CD4-positive, alpha-beta T cell (primary cell): ENCODE results near the gene GALNT10. TPM values are rescaled to one million over a fixed set of nuclear protein-coding genes. Genes with fewer than 3 reads are reported as not detected.

ENCODE experiments used
- ATAC-seq: fragments of 200-7000 bp; cut with Tn5 transposase; one replicate; pipeline ENCODE4 v1.10.0; 2022; ENCODE audit warnings: mild to moderate bottlenecking; ENCODE audit not compliant: poor library complexity
- CTCF ChIA-PET: fragments of 350-600 bp; sonication (Branson Sonifier 250); formaldehyde crosslinking; loops from one replicate; lab custom pipeline; 2021; ENCODE audit warnings: antibody characterized with exemption, inconsistent platforms; lab: Charles Lee
- POLR2A ChIA-PET: fragments of 350-600 bp; sonication (Branson Sonifier 250); formaldehyde crosslinking; loops from one replicate; lab custom pipeline; 2021; ENCODE audit warnings: antibody characterized with exemption, inconsistent platforms; lab: Charles Lee
- DNase-seq, 14 experiments: peaks; one replicate each; pipeline ENCODE4 v3.0.0-alpha.2; 2013 to 2020; ENCODE audit warnings: mixed read lengths in 2 of 14
- H3K27ac ChIP-seq, 2 donors: one replicate each; pipeline versions ENCODE4 v1.5.1 to v1.7.0; 2013; ENCODE audit warnings: low read length in 2 of 2, low read depth in 1 of 2, mild to moderate bottlenecking in 1 of 2
- H3K27me3 ChIP-seq, 2 experiments: 1 replicate in 1 of 2; 2 replicates in 1 of 2; pipeline versions ENCODE4 v1.6.1 to v1.7.0; 2013; ENCODE audit warnings: low read length in 2 of 2, control low read depth in 1 of 2, mild to moderate bottlenecking in 1 of 2, moderate library complexity in 1 of 2; ENCODE audit not compliant: insufficient read depth in 2 of 2, control insufficient read depth in 1 of 2
- H3K36me3 ChIP-seq: one replicate; pipeline ENCODE4 v1.6.1; 2013; ENCODE audit warnings: low read length, control low read depth; ENCODE audit not compliant: insufficient read depth
- H3K4me1 ChIP-seq: one replicate; pipeline ENCODE4 v1.6.1; 2013; ENCODE audit warnings: low read length, control low read depth; ENCODE audit not compliant: insufficient read depth
- H3K4me3 ChIP-seq: one replicate; pipeline ENCODE4 v1.5.1; 2013; ENCODE audit warnings: mild to moderate bottlenecking, low read length, moderate library complexity
- H3K9me3 ChIP-seq, 2 experiments: 1 replicate in 1 of 2; 2 replicates in 1 of 2; pipeline versions ENCODE4 v1.6.1 to v1.7.0; 2013; ENCODE audit warnings: low read length in 2 of 2, mild to moderate bottlenecking in 2 of 2, control low read depth in 1 of 2, moderate library complexity in 1 of 2; ENCODE audit not compliant: control insufficient read depth in 1 of 2, insufficient read depth in 1 of 2
- H3K27ac Mint-ChIP-seq: one replicate; pipeline ENCODE4 v1.8.0; 2020; ENCODE audit warnings: mixed read lengths
- H3K27me3 Mint-ChIP-seq: one replicate; pipeline ENCODE4 v1.8.0; 2021; ENCODE audit warnings: mixed read lengths
- H3K36me3 Mint-ChIP-seq: one replicate; pipeline ENCODE4 v1.8.0; 2021; ENCODE audit warnings: low read depth, mixed read lengths
- H3K4me1 Mint-ChIP-seq: one replicate; pipeline ENCODE4 v1.8.0; 2021; ENCODE audit warnings: low read depth, mixed read lengths
- H3K4me3 Mint-ChIP-seq: one replicate; pipeline ENCODE4 v1.8.0; 2020; ENCODE audit warnings: mild to moderate bottlenecking, mixed read lengths
- H3K9me3 Mint-ChIP-seq: one replicate; pipeline ENCODE4 v1.8.0; 2020; ENCODE audit warnings: mixed read lengths
- CTCF ChIP-seq: fragments of 200-600 bp; IDR thresholded peaks from one replicate; pipeline ENCODE4 v1.8.0; 2022; ENCODE audit warnings: antibody characterized with exemption, mild to moderate bottlenecking
- intact Hi-C, 2 experiments: fragments of 100-400 bp; cut with DNase I in 1 of 2; cut with micrococcal nuclease in 1 of 2; formaldehyde crosslinking; loops; one replicate each; pipeline versions ENCODE4 v1.15.1 to v1.9.0; 2023 to 2025; cut with DNase I, micrococcal nuclease
- total RNA-seq, 174 experiments: library from RNA in 2 of 174; stranded (reverse) in 2 of 174; gene quantifications; one replicate each; pipeline ENCODE4 v1.2.3 and lab custom pipeline; 2021 to 2026

GALNT10 gene
- total RNA-seq, 2 experiments from 2014 or later = 21.7 to 23.0 TPM

GRCh38 chr5:154342211-154342610, 151.7 kb downstream of the GALNT10 start:
- POLR2A ChIA-PET = no interaction called here
- no peak overlapping the region for H3K27ac ChIP-seq
- intact Hi-C loops = no loop called here
- peaks cover 22% of the 10 kb centered on the region for H3K36me3 Mint-ChIP-seq
- no peak for DNase-seq
- no peak overlapping the region for H3K27ac Mint-ChIP-seq
- no peaks in the 10 kb centered on the region for H3K27me3 ChIP-seq
- no peaks in the 10 kb centered on the region for H3K4me1 ChIP-seq
- H3K4me3 ChIP-seq = no peak overlapping the region
- ATAC-seq = no peak
- no peaks in the 10 kb centered on the region for H3K9me3 Mint-ChIP-seq
- no peaks in the 10 kb centered on the region for H3K27me3 Mint-ChIP-seq
- no peaks in the 10 kb centered on the region for H3K9me3 ChIP-seq
- TF ChIP-seq CTCF = no peak
- no peaks in the 10 kb centered on the region for H3K36me3 ChIP-seq
- H3K4me1 Mint-ChIP-seq = no peaks in the 10 kb centered on the region
- CTCF ChIA-PET = no interaction called here
- H3K4me3 Mint-ChIP-seq = no peak overlapping the region

- Histone ChIP-seq H3K9me3 (no peaks in the 10 kb centered on the region), H3K4me3 (no peak overlapping the region), H3K36me3 (no peaks in the 10 kb centered on the region), H3K27ac (no peak overlapping the region), H3K27me3 (no peaks in the 10 kb centered on the region), H3K4me1 (no peaks in the 10 kb centered on the region)
- no peak for DNase-seq
- Mint-ChIP-seq H3K27me3 (no peaks in the 10 kb centered on the region), H3K27ac (no peak overlapping the region), H3K9me3 (no peaks in the 10 kb centered on the region), H3K36me3 (peaks cover 14% of the 10 kb centered on the region), H3K4me3 (no peak overlapping the region), H3K4me1 (no peaks in the 10 kb centered on the region)
- ChIA-PET POLR2A (no interaction called here), CTCF (no interaction called here)
- intact Hi-C loops = no loop called here
- TF ChIP-seq CTCF = no peak
- ATAC-seq = no peak
Measured at GRCh38 chr5:154342963-154343362, 152.4 kb downstream of the GALNT10 start.

- Histone ChIP-seq H3K9me3 (no peaks in the 10 kb centered on the region), H3K4me1 (no peaks in the 10 kb centered on the region), H3K36me3 (no peaks in the 10 kb centered on the region), H3K27ac (no peak overlapping the region), H3K4me3 (no peak overlapping the region), H3K27me3 (no peaks in the 10 kb centered on the region)
- TF ChIP-seq CTCF = no peak
- Mint-ChIP-seq H3K36me3 (no peaks in the 10 kb centered on the region), H3K9me3 (no peaks in the 10 kb centered on the region), H3K27me3 (no peaks in the 10 kb centered on the region), H3K4me3 (no peak overlapping the region), H3K4me1 (no peaks in the 10 kb centered on the region), H3K27ac (no peak overlapping the region)
- intact Hi-C loops = no loop called here
- no peak for DNase-seq
- CTCF ChIA-PET = no interaction called here
- POLR2A ChIA-PET = no interaction called here
- ATAC-seq = no peak
Measured at GRCh38 chr5:154344461-154344860, 153.9 kb downstream of the GALNT10 start.
